WI38 (cell line): ENCODE data around the gene TXNDC17.

Experiments used
- H3K4me3 ChIP-seq: 2 replicates; pipeline ENCODE4 v1.5.1; 2011; ENCODE audit warnings: low read depth, mild to moderate bottlenecking, control low read depth, low read length
- TF ChIP-seq, protein P1 (sequence below): IDR thresholded peaks from 2 replicates; pipeline ENCODE4 v1.5.1; 2012; ENCODE audit warnings: low read depth, mild to moderate bottlenecking, control low read depth, low read length

Gene TXNDC17

DNA sequence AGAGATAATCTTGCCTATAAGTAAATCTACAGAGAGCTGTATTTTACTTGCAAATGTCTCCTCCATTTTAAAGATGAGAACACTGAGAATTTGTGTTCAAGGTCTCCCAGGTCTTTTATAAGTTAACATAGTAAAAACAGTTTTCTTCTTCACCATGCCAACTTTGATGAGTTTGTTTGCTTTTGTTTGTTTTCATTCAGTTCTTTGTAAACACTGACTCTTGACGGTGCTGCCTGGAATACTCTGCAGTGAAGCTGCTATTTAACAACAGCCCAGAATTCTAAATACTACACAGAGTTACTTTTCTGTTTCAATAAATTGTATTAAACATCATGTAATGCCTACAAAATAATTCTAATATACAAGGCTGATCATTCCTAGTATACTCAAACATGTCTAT, 43.1 kb upstream of the TXNDC17 start:
- TF ChIP-seq, protein P1, sequence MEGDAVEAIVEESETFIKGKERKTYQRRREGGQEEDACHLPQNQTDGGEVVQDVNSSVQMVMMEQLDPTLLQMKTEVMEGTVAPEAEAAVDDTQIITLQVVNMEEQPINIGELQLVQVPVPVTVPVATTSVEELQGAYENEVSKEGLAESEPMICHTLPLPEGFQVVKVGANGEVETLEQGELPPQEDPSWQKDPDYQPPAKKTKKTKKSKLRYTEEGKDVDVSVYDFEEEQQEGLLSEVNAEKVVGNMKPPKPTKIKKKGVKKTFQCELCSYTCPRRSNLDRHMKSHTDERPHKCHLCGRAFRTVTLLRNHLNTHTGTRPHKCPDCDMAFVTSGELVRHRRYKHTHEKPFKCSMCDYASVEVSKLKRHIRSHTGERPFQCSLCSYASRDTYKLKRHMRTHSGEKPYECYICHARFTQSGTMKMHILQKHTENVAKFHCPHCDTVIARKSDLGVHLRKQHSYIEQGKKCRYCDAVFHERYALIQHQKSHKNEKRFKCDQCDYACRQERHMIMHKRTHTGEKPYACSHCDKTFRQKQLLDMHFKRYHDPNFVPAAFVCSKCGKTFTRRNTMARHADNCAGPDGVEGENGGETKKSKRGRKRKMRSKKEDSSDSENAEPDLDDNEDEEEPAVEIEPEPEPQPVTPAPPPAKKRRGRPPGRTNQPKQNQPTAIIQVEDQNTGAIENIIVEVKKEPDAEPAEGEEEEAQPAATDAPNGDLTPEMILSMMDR: no peak
- no peak overlapping the region for H3K4me3 ChIP-seq

DNA sequence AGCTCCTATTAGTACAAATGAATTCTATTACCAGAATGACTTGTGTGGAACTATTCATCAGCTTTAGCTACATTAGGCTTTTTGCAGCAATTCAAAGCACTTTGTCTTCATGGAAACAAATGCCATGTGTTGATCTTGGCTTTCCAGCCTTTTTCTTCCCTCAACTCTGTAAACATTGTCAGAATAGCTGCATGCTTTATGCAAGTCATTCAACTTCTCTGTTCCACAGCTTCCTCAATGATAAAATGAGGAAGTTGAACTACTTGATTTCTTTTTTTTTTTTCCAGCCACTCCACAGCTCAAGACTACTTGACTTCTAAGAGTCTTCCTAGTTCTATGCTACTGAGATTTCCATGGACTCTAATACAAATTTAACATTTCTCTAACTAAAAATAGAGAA, 41.5 kb upstream of the TXNDC17 start:
- no peak overlapping the region for H3K4me3 ChIP-seq
- TF ChIP-seq, protein P1: no peak

DNA sequence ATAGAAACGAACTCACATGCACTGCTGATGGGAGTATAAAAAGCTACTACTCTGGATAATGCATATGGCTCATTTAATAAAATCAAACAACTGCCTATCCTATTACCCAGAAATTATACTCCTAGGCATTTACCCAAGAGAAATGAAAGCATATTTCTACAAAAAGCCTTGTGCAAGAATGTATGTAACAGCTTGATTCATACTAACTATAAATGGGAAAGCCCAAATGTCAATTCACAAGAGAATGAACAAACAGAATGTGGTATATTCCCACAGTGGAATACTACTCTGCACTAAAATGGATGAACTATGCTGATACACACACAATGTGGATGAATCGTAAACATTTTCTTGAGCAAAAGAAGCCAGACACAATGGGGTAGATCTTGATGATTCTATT, 38.7 kb upstream of the TXNDC17 start:
- TF ChIP-seq, protein P1: no peak
- H3K4me3 ChIP-seq: no peak overlapping the region

DNA sequence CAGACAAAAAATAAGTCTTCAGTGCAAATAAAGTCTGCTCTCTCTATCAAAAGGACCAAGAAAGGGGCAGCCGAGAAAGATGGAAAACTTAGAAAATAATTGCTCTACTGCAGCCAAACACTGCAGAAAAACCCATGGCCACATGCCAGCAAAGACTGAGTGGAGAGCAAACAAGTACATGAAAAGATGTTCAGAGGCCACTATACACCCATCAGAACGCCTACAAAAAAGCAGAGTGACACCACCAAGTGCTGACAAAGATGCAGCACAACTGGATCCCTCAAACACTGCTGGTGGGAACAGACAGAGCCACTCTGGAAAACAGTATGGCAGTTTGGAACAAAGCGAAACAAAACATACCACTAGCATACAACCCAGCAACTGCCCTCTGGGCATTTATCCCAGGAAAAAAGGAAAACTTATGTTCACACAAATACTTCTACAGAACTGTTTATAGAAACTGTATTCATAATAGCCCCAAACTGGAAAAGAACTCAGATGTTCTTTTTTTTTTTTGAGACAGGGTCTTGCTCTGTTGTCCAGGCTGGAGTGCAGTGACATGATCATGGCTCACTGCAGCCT, 37.0 kb upstream of the TXNDC17 start:
- no peak overlapping the region for H3K4me3 ChIP-seq
- TF ChIP-seq, protein P1: no peak

DNA sequence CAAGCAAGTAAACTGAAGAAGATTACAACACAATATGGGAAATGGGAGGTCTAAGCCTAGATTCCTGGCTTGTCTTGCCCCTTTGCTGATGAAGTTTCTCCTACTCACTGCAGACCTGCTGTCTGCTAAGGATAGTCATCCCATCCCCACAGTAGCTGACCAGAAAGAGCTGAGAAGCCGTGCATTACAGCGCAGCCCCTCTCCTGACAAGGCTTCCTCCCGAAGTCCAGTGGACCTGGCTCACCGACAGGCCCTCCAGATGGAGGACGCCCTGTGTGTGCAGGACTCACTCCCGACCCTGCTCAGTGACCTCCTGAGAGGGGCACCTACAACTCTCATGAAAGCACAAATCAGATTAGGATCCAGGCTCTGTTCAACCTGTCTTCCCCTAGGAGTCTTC, 35.7 kb upstream of the TXNDC17 start:
- TF ChIP-seq, protein P1: no peak
- no peak overlapping the region for H3K4me3 ChIP-seq

DNA sequence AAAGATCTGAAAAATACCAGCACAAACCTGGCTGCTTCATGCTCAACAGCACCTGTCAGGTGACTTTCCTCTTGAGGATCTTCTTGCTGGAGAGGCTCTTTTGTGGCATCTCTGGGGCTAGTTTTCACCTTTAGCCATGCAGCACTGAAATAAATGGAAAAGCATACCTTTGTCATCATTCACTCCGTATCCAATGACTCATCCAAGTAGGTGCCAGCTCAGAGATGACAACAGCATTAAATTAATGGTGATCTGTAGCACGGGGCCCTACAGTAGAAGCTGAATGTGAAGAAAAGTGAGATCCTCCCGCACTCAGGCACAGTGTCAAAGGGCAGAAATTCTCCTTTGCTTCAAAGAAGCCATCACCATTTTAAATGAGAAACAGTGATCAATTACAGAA, 32.5 kb upstream of the TXNDC17 start:
- no peak overlapping the region for H3K4me3 ChIP-seq
- TF ChIP-seq, protein P1: no peak

DNA sequence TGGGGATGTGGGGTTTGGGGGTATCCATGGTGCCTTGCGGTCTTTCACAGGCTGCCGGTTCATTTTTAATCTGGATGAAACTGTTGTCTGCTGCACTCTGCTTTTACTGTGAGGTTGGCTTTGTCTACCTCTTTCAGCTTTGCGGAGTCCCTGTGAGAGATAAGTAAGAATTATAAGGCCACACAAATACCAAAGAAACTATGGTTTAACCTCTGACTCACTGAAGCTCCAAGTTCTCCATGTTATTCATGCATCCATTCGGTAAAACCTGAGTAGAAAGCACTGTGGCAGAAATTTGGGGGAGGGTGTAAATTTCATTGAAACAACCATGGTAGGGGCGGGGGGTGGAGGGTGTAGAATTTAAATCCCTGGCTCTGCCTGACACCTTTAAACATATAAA, 30.8 kb upstream of the TXNDC17 start:
- H3K4me3 ChIP-seq: no peak overlapping the region
- TF ChIP-seq, protein P1: no peak
